ENCODE results near the gene CITED1.

DNA sequence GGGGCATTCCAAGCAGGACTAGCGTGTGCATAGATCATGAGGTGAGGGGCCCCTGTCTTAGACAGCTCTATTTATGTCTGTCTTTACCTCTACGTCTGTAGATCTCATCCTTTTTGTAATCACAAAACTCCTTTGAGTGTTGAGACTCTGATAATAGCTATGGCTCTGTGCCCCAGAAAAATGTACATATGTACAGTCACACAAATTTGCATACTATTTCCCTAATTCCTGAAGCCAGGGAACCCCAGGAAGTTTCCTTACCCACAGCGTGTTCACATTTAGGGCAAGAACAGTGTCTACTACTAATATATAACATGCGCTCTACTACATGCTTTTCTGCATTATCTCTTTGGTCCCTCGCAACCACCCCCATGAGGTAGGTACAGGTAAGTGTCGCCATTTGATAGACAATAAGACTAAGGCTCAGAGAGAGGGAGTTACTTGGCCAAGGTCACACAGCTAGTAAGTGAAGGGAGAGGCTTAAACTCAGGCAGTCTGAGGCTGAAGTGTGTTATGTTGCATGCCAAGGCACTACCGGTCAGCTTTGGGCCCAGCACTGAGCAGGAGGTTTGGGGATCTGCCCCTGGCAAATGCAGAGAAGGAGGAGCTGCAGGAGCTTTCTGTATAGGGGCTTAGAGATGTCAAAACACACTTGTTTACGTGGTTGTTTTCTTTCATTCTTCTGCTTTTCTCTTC, 21.0 kb upstream of the CITED1 start:
- TF ChIP-seq POLR2A (IDR thresholded peaks at IDR 0.05; ENCODE audit: low read depth, low read length) (no peak), TAF1 (IDR thresholded peaks at IDR 0.05; ENCODE audit: borderline replicate concordance, low read depth, low read length) (no peak)

Data from GM12892 (cell line).